NCI-H2196 treated with DMSO at 0.1 percent for 48 hours (cell line): ENCODE data around the gene NDUFB10.
A peak's percentile ranks its signal among the peaks of the same experiment; 100 is the strongest.

Experiments
- DNase-seq: peaks from one replicate; lab custom pipeline; 2025; ENCODE audit not compliant: unreplicated experiment; lab: John Stamatoyannopoulos, UW

The NDUFB10 gene

DNA sequence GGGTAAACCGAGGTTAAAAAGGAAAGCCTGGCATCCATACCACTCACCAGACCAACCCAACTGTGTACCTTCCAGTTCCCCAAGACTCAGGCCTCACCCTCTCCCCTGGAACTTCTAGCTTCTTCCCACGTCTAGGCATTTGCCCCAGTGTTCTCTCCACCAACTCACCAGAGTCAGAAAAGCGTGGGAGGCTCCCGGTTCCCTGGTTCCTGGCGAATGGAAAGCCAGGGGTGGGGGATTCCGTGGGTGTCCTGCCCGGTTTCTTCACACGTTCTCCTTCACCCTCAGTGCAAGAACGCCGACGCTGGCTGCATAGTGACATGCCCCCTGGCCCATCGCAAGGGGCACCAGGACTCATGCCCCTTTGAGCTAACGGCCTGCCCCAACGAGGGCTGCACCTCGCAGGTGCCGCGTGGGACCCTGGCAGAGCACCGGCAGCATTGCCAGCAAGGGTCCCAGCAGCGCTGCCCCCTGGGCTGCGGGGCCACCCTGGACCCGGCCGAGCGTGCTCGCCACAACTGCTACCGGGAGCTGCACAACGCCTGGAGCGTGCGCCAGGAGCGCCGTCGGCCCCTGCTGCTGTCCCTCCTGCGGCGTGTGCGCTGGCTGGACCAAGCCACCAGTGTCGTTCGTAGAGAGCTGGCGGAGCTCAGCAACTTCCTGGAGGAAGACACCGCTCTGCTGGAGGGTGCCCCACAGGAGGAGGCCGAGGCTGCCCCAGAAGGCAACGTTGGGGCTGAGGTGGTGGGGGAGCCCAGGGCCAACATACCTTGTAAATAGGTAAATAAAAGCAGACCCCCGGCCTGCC lies 9.0 kb downstream of the NDUFB10 start:
- DNase-seq, result no peak

DNA sequence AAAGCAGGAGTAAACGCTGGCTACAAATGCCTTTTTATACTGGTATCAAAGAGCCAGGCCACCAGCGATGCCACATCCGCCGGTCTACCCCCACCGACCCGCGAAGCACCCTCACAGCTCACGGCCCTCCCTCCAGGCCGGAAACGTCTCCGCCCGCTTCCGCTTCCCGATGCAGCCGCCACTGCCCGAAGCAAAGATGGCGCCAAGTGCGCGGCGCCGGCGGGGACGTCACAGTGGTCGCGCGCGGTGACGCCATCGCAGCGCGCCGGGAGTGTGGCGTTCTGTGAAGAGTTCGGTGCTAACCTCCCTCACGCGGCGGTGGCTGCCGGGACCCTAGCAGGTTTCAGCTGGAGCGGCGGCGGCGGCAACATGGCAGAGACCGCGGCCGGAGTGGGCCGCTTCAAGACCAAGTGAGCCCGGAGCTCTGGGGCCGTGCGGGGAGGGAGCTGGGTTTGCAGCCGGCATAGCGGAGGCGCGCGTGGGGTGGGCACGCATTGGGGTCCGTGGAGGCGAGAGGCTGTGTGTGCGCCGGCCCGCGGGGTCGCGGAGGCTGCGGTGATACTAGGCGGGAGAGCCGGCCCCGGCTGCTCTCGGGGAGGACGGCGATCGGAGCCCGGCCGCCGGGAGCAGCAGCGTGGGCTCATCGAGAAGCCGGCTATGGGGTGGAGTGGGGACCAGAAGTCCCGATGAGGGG lies 12.6 kb downstream of the NDUFB10 start, which contains the start of gene TBL3:
Gene TBL3 (plus strand): TSS at position 258 of the 694 bp plus-strand sequence. CDS start 112 bp downstream, at position 370.
- peak; percentile 80 for DNase-seq

GRCh38 chr16:1972490-1972877 lies 13.1 kb downstream of the NDUFB10 start:
- no peak for DNase-seq

DNA sequence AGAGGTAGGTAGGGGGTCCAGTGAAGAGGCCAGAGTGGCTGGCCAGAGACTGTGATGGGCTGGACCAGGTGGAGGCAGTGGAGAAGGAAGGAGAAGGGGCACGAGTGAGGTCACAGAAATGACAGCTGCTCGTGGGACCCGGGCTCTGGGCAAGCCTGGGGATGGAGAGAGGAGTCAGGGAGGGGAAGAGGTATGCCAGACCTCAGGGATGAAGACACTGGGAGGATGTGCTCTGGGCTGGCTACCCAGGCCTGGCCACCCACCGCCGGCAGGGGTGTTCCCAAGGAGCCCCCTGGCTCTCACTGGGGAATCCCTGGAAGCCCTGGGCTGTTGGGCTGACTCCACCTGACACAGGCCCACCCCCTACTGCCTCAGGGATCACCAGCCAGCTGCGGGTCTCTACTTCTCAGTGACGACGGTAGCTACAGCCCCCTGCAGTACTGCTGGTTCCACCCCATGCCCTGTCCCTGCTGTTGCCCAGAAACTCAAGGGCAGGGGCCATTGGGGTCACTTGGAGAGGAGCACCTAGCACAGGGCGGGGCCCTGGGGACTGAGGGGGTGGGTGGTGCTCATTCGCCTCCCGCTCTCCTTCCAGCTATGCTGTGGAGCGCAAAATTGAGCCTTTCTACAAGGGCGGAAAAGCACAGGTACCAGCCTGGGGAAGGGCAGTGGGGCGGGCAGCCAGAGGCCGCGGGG lies 14.3 kb downstream of the NDUFB10 start:
- DNase-seq, result no peak

- DNase-seq, result no peak
Observed at GRCh38 chr16:1974157-1975070, 15.1 kb downstream of the NDUFB10 start.

DNA sequence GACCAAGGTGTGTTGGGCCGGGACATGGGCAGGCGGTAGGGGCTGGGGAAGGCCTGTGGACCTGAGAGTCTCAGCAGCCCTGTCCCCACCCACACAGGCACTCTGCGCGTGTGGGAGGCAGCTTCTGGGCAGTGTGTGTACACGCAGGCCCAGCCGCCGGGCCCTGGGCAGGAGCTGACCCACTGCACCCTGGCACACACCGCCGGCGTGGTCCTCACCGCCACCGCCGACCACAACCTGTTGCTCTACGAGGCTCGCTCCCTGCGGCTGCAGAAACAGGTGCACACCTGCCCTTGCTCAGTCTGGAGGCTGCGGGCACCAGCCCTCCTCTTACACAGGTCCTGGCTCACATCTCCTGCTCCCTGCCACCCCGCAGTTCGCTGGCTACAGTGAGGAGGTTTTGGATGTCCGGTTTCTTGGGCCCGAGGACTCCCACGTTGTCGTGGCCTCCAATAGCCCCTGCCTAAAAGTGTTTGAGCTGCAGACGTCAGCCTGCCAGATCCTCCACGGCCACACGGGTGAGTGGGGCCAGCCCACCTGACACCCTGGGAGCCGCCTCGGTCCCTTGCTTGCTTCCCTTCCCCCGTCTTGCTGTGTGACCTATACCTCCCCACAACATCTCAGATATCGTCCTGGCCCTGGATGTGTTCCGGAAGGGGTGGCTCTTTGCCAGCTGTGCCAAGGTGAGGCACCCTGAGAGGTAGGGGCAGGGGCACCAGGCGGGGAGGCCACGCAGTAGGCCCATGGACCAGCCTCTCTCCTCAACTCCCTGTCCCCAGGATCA lies 16.3 kb downstream of the NDUFB10 start:
- no peak for DNase-seq

DNA sequence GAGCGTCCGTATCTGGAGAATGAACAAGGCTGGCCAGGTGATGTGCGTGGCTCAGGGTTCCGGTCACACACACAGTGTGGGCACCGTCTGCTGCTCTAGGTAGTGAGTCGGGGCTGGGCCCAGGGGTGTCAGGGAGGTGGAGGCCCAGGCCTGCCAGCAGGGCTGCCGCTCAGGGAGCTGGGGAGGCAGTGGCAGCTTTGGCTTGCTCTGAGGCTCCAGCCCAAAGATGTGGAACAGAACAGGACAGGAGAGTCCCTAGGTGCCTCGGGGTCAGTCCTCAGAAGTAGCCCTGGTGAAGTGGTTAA lies 16.8 kb downstream of the NDUFB10 start:
- no peak for DNase-seq

DNA sequence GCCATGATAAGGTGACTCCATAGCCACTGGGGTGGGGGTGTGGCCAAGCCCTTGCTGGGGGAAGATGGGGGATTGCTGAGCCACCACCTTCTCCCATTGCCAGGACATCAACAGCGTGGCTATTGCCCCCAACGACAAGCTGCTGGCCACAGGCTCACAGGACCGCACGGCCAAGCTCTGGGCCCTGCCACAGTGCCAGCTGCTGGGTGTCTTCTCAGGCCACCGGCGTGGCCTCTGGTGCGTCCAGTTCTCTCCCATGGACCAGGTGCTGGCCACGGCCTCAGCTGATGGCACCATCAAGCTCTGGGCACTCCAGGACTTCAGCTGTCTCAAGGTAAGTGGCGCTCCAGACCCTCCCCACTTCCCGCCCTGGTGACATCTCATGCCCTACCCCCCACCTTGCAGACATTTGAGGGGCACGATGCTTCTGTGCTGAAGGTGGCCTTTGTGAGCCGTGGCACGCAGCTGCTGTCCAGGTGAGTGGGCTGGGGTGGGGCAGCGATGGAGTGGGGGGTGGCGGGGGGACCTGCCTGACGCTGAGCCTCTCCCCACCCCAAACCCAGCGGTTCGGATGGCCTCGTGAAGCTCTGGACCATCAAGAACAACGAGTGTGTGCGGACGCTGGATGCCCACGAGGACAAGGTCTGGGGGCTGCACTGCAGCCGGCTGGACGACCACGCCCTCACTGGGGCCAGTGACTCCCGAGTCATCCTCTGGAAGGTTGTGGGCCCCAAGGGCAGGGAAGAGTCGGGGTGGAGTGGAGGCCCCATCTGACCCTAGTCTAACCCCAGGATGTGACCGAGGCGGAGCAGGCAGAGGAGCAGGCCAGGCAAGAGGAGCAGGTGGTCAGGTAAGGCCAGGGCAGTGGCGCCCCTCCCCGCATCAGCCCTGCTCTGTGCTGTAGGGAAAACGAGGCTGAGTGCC lies 17.9 kb downstream of the NDUFB10 start:
- DNase-seq, result no peak

DNA sequence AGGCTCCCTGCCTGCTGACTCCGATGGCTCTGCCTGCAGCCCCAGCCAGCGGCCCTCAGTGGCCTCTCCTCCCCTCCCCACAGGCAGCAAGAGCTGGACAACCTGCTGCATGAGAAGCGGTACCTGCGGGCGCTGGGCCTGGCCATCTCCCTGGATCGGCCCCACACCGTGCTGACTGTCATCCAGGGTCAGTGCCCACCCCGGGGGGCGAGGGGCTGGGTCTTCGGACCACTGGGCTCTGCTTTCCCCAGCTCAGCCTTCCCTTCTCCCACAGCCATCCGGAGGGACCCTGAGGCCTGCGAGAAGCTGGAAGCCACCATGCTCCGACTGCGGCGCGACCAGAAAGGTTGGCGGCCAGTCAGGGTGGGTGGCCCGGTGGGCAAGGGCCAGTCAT lies 18.5 kb downstream of the NDUFB10 start:
- no peak for DNase-seq

GRCh38 chr16:1978476-1979120 lies 19.3 kb downstream of the NDUFB10 start:
- no peak for DNase-seq

DNA sequence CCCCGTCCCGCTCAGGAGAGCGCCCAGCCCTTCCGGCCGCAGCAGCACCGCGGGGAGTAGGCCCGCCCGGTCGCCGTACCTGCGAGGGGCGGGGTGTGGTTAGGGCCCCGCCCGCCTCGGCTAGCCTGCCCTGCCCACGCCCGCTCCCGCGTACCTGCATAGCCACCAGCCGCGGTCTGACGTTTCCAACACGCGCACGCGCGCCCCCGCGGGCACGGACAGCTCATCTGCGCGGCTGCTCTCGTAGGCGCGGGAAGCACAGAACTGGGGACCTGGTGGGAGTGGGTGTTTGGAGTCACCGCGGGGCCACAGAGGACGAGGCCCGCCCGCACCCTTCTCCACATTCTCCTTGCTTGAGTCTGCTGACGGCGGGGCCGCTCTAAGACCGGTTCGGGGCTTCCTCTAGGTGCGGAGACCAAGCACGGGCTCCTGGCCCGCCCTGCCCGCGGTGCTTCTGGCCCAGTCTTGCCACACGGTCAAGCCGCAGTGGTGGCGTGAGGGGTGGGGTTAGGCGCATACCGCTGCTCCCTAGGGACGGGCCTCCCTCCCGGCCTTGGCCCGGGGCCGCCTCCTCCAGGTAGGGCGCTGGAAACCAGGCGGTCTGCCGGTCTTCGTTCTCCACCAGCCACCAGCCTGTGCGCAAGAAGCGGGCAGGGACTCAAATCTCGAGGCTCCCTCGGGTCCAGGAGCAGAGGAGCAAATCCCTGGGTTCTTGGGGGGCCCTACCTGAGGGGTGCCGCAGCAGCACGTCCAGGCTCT lies 20.1 kb downstream of the NDUFB10 start:
- DNase-seq, result peak; percentile 82

DNA sequence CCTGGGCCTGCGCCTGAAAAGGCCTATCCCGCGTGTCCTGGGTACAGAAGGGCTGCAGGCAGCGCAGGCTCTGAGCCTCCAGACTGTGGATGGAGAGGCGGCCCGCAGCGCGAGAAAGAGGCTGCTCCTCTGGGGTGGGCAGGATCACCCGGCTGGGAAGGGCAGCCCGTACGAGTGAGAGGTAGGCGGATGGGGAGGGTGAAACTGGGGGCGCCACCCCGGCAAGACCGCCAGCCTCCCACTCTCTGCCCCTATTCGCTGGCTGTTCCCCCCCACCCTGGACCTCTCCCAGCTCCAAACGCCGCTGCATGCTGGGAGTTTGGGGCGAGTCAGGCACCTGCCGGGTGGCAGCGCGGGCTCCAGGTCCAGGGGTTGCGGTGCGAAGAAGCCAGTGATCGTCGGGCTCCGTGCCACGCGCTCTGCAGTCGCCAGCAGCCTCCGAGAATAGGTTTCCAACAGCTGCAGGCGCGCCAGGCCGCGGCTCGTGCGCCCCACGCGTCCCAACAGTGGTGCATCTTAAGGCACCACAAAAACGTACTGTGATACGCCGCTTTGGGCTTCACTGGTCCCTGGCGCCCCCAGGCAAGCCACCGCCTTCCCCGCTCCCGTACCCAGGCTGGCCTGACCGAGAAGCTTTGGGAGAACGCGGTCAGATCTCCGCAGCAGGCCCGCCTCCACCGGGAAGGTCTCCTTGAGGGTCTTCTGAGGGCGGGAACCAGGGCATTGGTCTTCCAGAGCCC lies 20.9 kb downstream of the NDUFB10 start:
- DNase-seq, result no peak

DNA sequence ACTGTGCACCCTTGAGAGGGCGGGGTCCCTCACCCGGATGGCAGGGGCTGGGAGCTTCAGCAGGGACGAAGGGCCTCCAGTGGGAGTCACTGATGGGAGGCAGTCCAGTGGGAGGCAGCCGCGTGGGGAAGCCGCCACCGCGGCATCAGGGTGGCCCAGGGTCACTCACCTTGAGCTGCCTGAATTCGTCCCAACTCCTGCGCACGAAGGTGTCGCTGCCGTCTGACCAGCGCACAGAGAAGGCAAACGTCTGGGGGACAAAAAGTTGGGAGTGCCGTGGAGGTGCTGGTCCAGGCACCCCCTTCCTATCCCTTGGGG lies 21.4 kb downstream of the NDUFB10 start:
- DNase-seq, result no peak

- DNase-seq, result no peak
Observed at GRCh38 chr16:1981398-1981836, 22.1 kb downstream of the NDUFB10 start, which contains the start of gene NOXO1. NOXO1 (minus strand) TSS chr16:1981469; CDS start chr16:1981179, 290 bp downstream.

DNA sequence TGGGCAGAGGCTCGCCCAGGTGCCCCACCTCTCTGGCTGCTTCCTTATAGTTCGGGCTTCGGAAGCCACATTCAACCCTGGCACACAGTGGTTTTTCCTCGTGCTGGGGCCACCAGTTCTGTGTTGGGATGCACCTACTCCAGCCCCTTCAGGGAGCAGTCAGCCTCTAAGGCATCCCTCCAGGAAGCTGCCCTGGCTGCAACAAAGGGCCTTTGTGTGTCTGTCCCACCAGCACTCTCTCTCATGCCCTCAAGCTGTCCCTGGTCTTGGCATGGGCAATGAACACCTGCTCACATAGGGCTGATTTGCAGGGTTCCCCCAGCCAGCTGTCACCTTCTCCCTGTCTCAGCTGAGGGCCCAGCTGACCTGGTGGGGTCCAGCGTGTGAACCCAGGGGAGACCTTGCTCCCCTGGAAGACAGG lies 22.7 kb downstream of the NDUFB10 start:
- peak; percentile 80 for DNase-seq

DNA sequence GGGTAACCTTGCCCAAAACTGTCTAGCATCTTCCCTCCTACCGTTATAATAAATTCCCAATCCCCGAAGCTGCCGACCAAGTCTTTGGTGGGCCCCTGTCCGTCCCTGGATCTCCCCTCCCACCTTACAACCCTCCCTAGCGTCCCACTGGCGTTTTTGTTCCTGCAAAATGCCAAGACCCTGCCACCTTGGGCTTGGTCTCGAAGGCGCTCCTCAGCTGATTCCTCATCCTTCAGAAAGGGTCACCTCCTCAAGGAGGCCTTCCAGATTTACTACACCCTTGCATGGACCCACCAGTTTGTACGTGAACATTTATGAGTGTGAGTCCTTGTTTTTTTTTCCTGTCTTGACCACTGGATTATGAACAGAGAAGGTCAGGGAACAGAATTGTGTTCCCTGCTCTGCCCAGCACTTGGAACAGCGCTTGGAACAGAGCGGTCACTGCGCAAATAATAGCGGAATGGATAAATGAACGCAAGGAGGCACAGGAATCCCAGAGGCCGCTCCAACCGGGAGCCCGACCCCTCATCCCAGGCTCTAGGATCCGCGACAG lies 23.7 kb downstream of the NDUFB10 start:
- no peak for DNase-seq
